GM18867 (cell line): Measurements from ENCODE around the gene PAN3.
"Not testable (repeated sequence)": the region's sequence is repeated elsewhere in the genome, so short reads cannot be mapped to it uniquely, and the experiment has no call there.

Experiments
- ATAC-seq: cut with Tn5 transposase; IDR thresholded peaks from one replicate; pipeline ENCODE4 v1.9.1; 2021; ENCODE audit warnings: mild to moderate bottlenecking, moderate library complexity; ENCODE audit not compliant: unreplicated experiment

PAN3 gene

DNA sequence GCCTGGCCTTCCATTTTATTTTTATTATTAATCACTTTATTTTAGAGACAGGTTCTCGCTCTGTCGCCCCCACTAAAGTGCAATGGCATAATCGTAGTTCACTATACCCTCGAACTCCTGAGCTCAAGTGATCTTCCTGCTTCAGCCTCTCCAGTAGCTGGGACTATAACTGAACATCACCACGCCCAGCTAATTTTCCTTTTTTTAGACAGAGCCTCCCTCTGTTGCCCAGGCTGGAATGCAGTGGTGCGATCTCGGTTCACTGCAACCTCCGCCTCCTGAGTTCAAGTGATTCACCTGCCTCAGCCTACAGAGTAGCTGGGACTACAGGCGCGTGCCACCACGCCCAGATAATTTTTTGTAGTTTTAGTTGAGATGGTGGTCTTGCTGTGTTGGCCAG lies 6.7 kb upstream of the PAN3 start:
- ATAC-seq = no peak

GRCh38 chr13:28136916-28137315 lies 1.4 kb upstream of the PAN3 start:
- ATAC-seq = no peak

DNA sequence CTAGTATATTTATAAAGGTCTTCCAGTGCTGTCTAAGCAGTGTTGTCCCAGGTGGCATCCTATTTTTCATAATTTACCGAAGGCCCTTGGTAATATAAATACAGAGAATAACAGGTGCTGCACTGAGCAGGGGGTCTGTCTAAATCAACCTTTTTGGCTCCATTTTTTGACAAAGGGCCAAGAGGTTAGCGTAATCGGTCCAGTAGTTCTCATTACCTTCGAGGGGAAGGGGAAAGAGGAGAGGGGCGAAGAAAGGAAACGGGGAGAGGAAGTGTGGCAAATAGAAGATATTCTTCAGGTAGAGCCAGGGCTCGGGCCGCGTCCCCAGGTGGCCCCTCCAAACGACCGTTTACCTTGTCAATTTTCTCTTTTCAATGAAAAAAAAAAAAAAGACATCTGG lies 749 bp upstream of the PAN3 start:
- ATAC-seq = peak; percentile 3

DNA sequence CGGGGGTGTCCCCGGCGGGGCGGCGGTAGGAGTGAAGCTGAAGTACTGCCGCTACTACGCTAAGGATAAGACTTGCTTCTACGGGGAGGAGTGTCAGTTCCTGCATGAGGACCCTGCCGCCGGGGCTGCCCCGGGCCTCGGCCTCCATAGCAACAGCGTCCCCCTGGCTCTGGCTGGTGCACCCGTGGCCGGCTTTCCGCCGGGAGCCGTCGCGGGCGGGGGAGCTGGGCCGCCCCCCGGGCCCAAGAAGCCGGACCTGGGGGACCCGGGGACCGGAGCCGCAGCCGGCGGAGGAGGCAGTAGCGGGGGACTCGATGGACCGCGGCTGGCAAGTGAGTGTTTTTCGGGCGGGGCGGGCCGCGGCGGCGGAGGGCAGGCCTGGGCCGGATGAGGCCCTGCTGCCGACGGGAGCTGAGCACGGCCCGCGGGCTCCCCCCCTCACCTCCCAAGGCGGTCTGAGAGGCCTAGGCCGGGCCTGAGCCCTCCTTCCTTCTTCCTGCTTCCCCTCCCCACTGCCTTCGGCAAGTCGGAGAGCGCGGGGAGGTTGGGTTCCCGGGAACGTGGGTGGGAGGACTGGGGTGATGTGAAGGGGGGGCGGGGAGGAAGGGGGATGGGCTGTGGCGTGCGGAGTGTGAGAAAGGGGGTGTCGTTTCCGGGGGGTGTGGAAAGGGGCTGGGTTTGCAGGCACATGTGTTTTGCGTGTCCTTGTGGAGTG lies 568 bp downstream of the PAN3 start:
- ATAC-seq = peak; percentile 42

DNA sequence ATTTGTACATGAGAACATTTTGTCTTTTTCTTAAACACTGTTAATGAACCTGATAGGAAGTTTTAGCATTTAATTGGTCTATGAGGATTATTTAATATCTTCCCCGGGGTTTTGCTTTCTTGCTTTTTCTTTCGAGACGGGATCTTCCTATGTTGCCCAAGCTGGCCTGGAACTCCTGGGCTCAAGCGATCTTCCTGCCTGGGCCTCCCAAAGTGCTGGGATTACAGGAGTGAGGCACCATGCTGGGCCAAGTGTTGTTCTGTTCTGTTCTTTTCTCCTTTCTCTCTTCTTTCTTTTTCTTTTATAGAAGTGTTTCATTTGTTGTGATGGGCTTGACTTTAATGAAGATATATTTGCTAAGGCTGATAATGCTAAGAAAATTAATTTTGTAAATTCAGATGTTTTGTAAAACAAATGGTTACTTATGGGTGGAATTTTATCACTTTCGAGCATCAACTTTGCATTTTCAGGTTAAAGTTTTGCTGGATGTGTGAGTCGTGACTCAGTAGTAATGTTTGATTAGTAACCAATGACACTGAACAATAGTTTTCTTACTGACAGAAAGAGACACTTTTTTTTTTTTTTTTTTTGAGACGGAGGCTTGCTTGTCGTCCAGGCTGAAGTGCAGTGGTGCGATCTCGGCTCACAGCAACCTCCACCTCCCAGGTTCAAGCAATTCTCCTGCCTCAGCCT lies 2.2 kb downstream of the PAN3 start:
- ATAC-seq = no peak

DNA sequence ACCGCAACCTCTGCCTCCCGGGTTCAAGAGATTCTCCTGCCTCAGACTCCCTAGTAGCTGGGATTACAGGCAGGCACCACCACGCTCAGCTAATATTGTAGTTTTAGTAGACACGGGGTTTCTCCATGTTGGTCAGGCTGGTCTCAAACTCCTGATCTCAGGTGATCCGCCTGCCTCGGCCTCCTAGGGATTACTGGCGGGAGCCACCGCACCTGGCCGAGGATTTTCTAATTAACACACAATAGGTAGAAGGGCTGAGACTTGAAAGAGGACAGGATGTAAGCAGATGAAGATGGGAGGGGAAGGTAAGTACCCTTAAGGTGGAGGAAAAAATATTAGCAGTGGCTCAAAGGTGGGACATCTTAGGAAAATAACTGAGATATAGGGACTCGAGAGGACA lies 3.2 kb downstream of the PAN3 start:
- ATAC-seq = not testable (repeated sequence)

DNA sequence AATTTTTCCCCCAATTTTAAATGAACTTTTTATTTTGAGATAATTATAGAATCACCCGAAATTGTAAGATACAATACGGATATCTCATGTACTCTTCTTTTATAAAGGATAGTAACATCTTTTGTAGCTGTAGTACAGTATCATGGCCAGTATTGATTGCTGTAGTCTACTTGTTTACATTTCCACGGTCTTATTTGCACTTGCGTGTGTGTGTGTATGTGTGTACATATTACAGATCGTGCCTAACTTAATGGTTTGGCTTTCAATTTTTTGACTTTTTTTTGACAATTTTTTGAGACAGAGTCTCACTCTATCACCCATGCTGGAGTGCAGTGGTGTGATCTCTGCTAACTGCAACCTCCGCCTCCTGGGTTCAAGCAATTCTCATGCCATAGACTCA lies 6.7 kb downstream of the PAN3 start:
- ATAC-seq = no peak

DNA sequence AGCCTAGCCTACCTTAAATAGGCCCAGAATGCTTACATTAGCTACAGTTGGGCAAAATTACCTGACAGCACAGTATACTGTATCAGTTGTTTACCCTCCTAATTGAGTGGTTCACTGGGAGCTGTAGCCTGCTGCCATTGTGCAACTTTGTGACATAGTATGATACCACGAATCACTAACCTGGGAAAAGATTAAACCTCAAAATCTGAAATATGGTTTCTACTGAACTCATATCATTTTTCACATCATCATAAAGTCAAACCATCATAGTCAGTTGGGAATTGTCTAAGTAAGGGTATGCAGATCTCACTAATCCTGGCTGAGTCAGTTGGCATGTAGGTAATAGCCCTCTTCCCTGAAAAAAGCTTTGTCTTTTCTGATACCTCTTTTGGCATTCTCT lies 9.2 kb downstream of the PAN3 start:
- no peak for ATAC-seq

GRCh38 chr13:28159057-28159456 lies 20.7 kb downstream of the PAN3 start:
- ATAC-seq = no peak

- ATAC-seq = no peak
Measured at GRCh38 chr13:28161370-28161769, 23.0 kb downstream of the PAN3 start.

- ATAC-seq = no peak
Measured at GRCh38 chr13:28163587-28163986, 25.2 kb downstream of the PAN3 start.

GRCh38 chr13:28166257-28166656 lies 27.9 kb downstream of the PAN3 start:
- ATAC-seq = no peak

DNA sequence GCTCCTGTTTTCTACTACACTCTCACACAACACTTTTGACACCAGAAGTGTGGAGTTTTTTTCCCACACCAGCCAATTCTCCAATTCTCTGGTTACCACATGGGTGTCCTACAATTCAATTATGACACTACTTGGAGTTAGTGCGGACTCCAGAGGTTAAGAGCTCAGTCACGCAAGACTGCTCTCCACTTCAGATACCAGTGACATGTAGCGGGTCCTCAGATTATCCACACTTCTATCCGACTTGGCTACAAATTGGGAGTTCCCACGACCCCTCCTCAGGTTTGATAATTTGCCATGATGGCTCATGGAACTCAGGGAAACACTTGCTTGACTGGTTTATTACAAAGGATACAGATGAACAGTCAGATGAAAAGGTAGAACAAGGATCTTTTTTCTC lies 32.9 kb downstream of the PAN3 start:
- ATAC-seq = no peak

- no peak for ATAC-seq
Measured at GRCh38 chr13:28172947-28173346, 34.6 kb downstream of the PAN3 start.

DNA sequence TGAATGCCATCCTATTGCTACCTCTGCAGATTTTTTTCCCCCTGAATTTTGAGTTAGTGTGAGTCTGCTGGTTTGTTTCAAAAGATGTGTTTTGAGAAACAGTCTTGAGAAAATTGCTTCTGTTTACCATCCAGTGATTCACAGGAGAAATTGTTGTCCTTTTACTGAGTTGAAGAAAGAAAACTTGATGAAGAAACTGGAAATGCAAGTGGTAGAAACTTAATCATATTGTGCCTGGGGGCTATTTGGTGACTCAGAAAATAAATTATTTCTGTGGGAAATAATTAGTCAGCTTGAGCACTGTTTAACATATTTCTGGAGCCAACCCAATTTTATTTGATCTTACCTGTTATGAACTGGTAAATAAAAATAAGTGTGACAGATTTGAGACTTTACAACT lies 35.4 kb downstream of the PAN3 start:
- ATAC-seq = no peak

GRCh38 chr13:28177327-28177726 lies 39.0 kb downstream of the PAN3 start:
- ATAC-seq = no peak

- ATAC-seq = no peak
Measured at GRCh38 chr13:28177877-28178276, 39.5 kb downstream of the PAN3 start.

DNA sequence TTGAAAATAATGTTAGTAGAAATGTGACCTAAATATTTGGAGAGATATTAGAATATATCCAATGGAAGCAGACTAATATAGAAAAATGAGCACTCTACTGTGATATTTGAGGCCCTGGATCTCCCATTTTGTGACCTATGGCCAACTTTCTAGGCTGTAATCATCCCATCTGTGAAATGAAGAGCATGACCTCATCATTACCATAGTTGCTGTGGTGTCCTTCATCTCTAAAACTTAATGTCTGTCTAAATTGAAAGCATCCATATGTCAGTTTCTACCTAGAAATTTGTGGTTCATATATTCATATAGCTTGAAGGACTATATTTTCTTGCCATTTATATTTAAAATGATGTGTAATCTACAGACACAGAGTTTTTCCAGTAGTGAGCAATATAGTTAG lies 41.6 kb downstream of the PAN3 start:
- ATAC-seq = no peak

- no peak for ATAC-seq
Measured at GRCh38 chr13:28181413-28181812, 43.1 kb downstream of the PAN3 start.

GRCh38 chr13:28185256-28185655 lies 46.9 kb downstream of the PAN3 start:
- no peak for ATAC-seq

DNA sequence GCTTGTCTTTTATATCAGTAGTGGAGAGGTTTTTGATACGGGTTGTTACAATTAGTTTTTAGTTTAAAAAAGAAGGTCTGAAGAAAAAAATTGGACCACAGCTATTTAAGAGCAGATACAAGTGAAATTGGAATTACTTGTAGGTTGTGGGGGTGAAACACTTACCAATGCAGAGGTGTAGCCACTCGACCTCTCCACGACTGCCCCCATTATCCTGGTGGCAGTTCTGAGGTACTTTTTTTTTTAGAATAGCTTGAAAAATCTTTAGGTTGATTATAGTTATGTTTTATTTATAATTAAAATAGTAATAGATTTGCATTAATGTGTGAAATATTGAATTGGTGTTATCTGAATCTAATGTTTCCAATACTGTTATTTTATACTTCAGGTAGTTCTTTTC lies 60.7 kb downstream of the PAN3 start:
- ATAC-seq = no peak

DNA sequence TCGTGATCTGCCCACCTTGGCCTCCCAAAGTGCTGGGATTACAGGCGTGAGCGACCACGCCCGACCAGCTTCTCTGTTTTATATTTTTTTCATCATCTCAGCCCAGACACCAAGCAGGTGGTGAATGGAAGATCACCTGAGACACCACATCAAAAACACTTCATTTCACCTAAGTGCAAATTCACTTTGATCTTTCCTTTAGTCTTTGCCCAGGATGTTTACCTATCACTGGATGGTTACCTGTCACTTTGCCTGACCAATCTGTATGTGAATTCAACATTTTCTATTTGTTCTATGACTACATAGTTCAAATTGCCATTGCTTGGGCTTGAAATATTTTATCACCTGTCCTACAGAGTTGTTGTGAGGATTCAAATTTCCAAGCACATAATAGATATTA lies 65.7 kb downstream of the PAN3 start:
- ATAC-seq = no peak
